Erythroblast (primary cell): ENCODE measurements around the gene AFMID.

Experiments
- GATA1 ChIP-seq: IDR thresholded peaks from 2 replicates; pipeline ENCODE4 v1.6.1; 2011; ENCODE audit warnings: low read depth, mild to moderate bottlenecking, control low read depth, low read length, moderate library complexity
- POLR2A ChIP-seq: IDR thresholded peaks from 2 replicates; pipeline ENCODE4 v1.6.1; 2011; ENCODE audit warnings: mild to moderate bottlenecking, low read length

GRCh38 chr17:78249074-78249817, 62.1 kb downstream of the AFMID start:
- TF ChIP-seq POLR2A (no peak), GATA1 (no peak)
